ENCODE data around the gene SLC12A2.

- TF ChIP-seq EZH2 (IDR thresholded peaks at IDR 0.05; ENCODE audit: borderline replicate concordance) (no peak), EZH2phosphoT487 (IDR thresholded peaks at IDR 0.05; ENCODE audit: low read depth, severe bottlenecking, unreplicated experiment) (no peak)
- TF ChIP-seq, protein P1, sequence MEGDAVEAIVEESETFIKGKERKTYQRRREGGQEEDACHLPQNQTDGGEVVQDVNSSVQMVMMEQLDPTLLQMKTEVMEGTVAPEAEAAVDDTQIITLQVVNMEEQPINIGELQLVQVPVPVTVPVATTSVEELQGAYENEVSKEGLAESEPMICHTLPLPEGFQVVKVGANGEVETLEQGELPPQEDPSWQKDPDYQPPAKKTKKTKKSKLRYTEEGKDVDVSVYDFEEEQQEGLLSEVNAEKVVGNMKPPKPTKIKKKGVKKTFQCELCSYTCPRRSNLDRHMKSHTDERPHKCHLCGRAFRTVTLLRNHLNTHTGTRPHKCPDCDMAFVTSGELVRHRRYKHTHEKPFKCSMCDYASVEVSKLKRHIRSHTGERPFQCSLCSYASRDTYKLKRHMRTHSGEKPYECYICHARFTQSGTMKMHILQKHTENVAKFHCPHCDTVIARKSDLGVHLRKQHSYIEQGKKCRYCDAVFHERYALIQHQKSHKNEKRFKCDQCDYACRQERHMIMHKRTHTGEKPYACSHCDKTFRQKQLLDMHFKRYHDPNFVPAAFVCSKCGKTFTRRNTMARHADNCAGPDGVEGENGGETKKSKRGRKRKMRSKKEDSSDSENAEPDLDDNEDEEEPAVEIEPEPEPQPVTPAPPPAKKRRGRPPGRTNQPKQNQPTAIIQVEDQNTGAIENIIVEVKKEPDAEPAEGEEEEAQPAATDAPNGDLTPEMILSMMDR (IDR thresholded peaks at IDR 0.05; ENCODE audit: poor library complexity) = no peak
These were observed 47.9 kb upstream of the SLC12A2 start for GRCh38 chr5:128035689-128036088.

All from hepatocyte (in vitro differentiated cells).